Measurements from ENCODE around the gene PSTPIP2.

- TF ChIP-seq ESRRA (IDR thresholded peaks at IDR 0.05; ENCODE audit: borderline replicate concordance, low read depth) (no peak), CTCF (IDR thresholded peaks at IDR 0.05 in 2 of 3, conservative IDR thresholded peaks at IDR 0.05 in 1 of 3; ENCODE audit: insufficient read depth in 2 of 3, low read depth in 1 of 3, low read length in 3 of 3) (no peak), HLTF (IDR thresholded peaks at IDR 0.05) (no peak), ATF3 (IDR thresholded peaks at IDR 0.05) (no peak), ATF3 (CRISPR knock-in tag; conservative IDR thresholded peaks at IDR 0.05) (no peak), TGIF2 (CRISPR knock-in tag; IDR thresholded peaks at IDR 0.05) (no peak), EHMT2 (IDR thresholded peaks at IDR 0.05) (no peak), ZBTB8A (IDR thresholded peaks at IDR 0.05; ENCODE audit: partially characterized antibody) (no peak), CREB3 (tag; conservative IDR thresholded peaks at IDR 0.05; ENCODE audit: low read depth) (no peak), CHD2 (IDR thresholded peaks at IDR 0.05; ENCODE audit: low read depth, low read length) (no peak), ZNF717 (CRISPR knock-in tag; IDR thresholded peaks at IDR 0.05) (no peak)
Measured at GRCh38 chr18:46050268-46050667, 21.8 kb downstream of the PSTPIP2 start.
